K562 (cell line): Measurements from ENCODE around the gene PEX19. TPM values are rescaled to one million over a fixed set of nuclear protein-coding genes. Genes with fewer than 3 reads are reported as not detected.

ENCODE experiments used
- ATF7 ChIP-seq: fragments of 450-650 bp; IDR thresholded peaks from 2 replicates; pipeline ENCODE4 v1.7.1; 2014; ENCODE audit warnings: mild to moderate bottlenecking, moderate library complexity
- FOS ChIP-seq: IDR thresholded peaks from 3 replicates; pipeline ENCODE4 v1.6.1; 2011; ENCODE audit not compliant: insufficient read length; ENCODE audit errors: extremely low read depth
- JUN ChIP-seq, 2 experiments: sonication (generic) in 1 of 2; formaldehyde crosslinking in 1 of 2; IDR thresholded peaks; 2 replicates each; pipeline versions ENCODE4 v1.6.1 to v1.8.0; 2012 to 2022; ENCODE audit warnings: borderline replicate concordance in 2 of 2, mild to moderate bottlenecking in 2 of 2, improper control_type of control experiment in 1 of 2, low read depth in 1 of 2, low read length in 1 of 2, missing genetic modification reagents in 1 of 2
- NFATC3 ChIP-seq: fragments of 450-650 bp; IDR thresholded peaks from 2 replicates; pipeline ENCODE4 v1.6.1; 2017; ENCODE audit warnings: mild to moderate bottlenecking
- NFXL1 ChIP-seq: fragments of 450-650 bp; formaldehyde crosslinking; IDR thresholded peaks from 2 replicates; pipeline ENCODE4 v1.4.0; 2021; ENCODE audit warnings: mild to moderate bottlenecking
- PTBP1 ChIP-seq: fragments of 200-400 bp; formaldehyde crosslinking; IDR thresholded peaks from 2 replicates; pipeline ENCODE4 v1.6.1; 2017; ENCODE audit warnings: low read depth, low read length
- PTRF ChIP-seq: fragments of 450-650 bp; IDR thresholded peaks from 2 replicates; pipeline ENCODE4 v1.6.1; 2016; ENCODE audit warnings: mild to moderate bottlenecking, missing genetic modification characterization, missing compliant biosample characterization
- RFX5 ChIP-seq: IDR thresholded peaks from 2 replicates; pipeline ENCODE4 v1.6.1; 2011; ENCODE audit warnings: low read depth, mild to moderate bottlenecking, improper control_type of control experiment, low read length
- SMARCA5 ChIP-seq: fragments of 450-650 bp; IDR thresholded peaks from 2 replicates; pipeline ENCODE4 v1.6.1; 2016
- STAG1 ChIP-seq: sonication (generic); formaldehyde crosslinking; IDR thresholded peaks from 2 replicates; pipeline ENCODE4 v1.5.0; 2020; ENCODE audit warnings: missing genetic modification reagents, borderline replicate concordance
- TARDBP ChIP-seq: fragments of 450-650 bp; IDR thresholded peaks from 2 replicates; pipeline ENCODE4 v1.6.1; 2016
- ZBTB17 ChIP-seq: fragments of 450-650 bp; formaldehyde crosslinking; IDR thresholded peaks from 2 replicates; pipeline ENCODE4 v1.4.0; 2020; ENCODE audit warnings: mild to moderate bottlenecking
- ZBTB7A ChIP-seq: IDR thresholded peaks from 2 replicates; pipeline ENCODE4 v1.6.1; 2011; ENCODE audit warnings: low read depth, mild to moderate bottlenecking, low read length, moderate library complexity, borderline replicate concordance; ENCODE audit not compliant: control insufficient read depth
- ZNF174 ChIP-seq: fragments of 250-450 bp; sonication (Bioruptor Pico); IDR thresholded peaks from 2 replicates; pipeline ENCODE4 v1.4.0; 2020; ENCODE audit warnings: mild to moderate bottlenecking
- polyA plus RNA-seq, 8 experiments: library from polyadenylated mRNA; depleted of rRNA in 4 of 8; stranded (reverse) in 5 of 8; unstranded in 3 of 8; fragments of >200 nt; fragmentation: Nextera tagmentation in 2 of 8; fragmentation: Illumina TruSeq in 1 of 8; extraction: Ambion mirVana in 2 of 8; extraction: Trizol in 1 of 8; gene quantifications; 2 replicates each; pipeline versions ENCODE4 v1.2.1 to v1.2.3, GENCODE V29; 2011 to 2014; ENCODE audit warnings: inconsistent platforms in 1 of 8, missing spikeins in 1 of 8
- total RNA-seq, 7 experiments: library from RNA; depleted of rRNA in 6 of 7; stranded (reverse); fragments of >200 nt in 6 of 7; fragmentation: Illumina TruSeq in 2 of 7; extraction: Trizol in 2 of 7; gene quantifications; 2 replicates each; pipeline versions ENCODE4 v1.2.1 to v1.2.3, GENCODE V29; 2011 to 2021; ENCODE audit warnings: low replicate concordance in 1 of 7
- TF ChIP-seq, protein P1 (sequence below): fragments of 150-350 bp; IDR thresholded peaks from 2 replicates; pipeline ENCODE4 v1.6.1; 2014; ENCODE audit warnings: low read depth, mild to moderate bottlenecking, low read length, borderline replicate concordance
- TF ChIP-seq, protein P2 (sequence below), 2 experiments: fragments of 450-650 bp in 1 of 2; IDR thresholded peaks; 2 replicates each; pipeline ENCODE4 v1.6.1; 2011 to 2017; ENCODE audit warnings: low read depth in 2 of 2, antibody characterized with exemption in 1 of 2, borderline replicate concordance in 1 of 2, low read length in 1 of 2, mild to moderate bottlenecking in 1 of 2, mixed read lengths in 1 of 2; ENCODE audit not compliant: control insufficient read depth in 1 of 2
- TF ChIP-seq, protein P3 (sequence below): fragments of 450-650 bp; formaldehyde crosslinking; IDR thresholded peaks from 2 replicates; pipeline ENCODE4 v1.4.0; 2022; ENCODE audit warnings: mild to moderate bottlenecking, moderate library complexity
- TF ChIP-seq, protein P4 (sequence below): fragments of 450-650 bp; formaldehyde crosslinking; conservative IDR thresholded peaks from 2 replicates; pipeline ENCODE4 v1.4.0; 2022; ENCODE audit warnings: mild to moderate bottlenecking, missing genetic modification characterization

Gene PEX19
- total and polyA plus RNA-seq, 9 of the 15 experiments (the other 6 are each of a cell fraction or from before 2014, with no cell fraction given) = 32.5 to 103 (median 59.8) TPM

DNA sequence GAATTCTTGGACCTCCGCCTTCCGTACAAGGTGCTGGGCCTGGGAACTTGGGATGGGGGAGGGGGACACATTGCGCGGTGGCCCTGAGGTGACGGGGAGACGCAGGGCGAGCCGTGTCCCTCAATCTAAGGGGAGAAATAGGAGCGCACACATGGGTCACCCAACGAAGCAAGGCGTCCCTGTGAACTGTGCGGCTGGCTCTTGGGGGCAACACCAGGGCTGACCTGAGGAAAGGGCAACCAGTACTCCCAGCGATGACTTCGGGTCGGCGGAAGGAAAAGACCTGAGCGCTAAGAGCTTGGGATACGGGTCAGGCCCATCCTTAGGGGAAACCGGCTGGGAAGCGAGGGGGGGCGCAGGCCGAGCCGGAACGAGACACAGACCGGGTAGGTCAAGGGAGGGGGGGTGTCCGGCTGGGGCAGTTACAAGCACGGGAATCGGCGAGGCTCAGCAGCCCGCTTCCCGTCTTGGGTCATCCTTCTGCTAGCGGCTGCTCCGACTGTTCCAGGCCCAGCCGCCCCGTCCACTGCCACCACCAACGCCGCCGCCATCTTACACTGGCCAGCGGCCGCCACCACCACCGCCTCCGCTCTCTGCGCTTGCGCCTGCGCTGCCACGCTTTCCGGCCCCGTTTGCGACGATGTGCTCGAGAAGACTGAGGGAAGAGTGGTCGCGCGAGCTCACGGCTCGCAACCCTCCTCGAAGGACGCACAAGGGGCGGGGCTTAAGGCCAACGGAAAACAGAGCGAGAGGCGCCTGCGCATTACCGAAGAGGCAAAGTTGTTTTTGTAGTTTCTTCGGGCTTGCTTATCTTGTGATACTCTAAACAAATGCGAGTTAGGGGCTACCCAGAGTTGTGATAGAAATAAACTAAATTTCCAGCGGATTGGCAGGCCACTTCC is 22.8 kb downstream of the PEX19 start, which contains the start of gene DCAF8 (continued):
- TF ChIP-seq ZBTB17 (CRISPR knock-in tag) = 0 out of 2 replicates have a peak, but pooled peaks have one; percentile 66
- TF ChIP-seq TARDBP = peak; percentile 79; the same call in 1 of the 2 replicates
- peak; percentile 82; the same call in 1 of the 2 replicates for TF ChIP-seq ZBTB7A
- peak; percentile 55; the same call in 1 of the 2 replicates for TF ChIP-seq ATF7
- TF ChIP-seq, protein P1, sequence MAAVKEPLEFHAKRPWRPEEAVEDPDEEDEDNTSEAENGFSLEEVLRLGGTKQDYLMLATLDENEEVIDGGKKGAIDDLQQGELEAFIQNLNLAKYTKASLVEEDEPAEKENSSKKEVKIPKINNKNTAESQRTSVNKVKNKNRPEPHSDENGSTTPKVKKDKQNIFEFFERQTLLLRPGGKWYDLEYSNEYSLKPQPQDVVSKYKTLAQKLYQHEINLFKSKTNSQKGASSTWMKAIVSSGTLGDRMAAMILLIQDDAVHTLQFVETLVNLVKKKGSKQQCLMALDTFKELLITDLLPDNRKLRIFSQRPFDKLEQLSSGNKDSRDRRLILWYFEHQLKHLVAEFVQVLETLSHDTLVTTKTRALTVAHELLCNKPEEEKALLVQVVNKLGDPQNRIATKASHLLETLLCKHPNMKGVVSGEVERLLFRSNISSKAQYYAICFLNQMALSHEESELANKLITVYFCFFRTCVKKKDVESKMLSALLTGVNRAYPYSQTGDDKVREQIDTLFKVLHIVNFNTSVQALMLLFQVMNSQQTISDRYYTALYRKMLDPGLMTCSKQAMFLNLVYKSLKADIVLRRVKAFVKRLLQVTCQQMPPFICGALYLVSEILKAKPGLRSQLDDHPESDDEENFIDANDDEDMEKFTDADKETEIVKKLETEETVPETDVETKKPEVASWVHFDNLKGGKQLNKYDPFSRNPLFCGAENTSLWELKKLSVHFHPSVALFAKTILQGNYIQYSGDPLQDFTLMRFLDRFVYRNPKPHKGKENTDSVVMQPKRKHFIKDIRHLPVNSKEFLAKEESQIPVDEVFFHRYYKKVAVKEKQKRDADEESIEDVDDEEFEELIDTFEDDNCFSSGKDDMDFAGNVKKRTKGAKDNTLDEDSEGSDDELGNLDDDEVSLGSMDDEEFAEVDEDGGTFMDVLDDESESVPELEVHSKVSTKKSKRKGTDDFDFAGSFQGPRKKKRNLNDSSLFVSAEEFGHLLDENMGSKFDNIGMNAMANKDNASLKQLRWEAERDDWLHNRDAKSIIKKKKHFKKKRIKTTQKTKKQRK = no peak
- no peak for TF ChIP-seq PTBP1
- TF ChIP-seq RFX5 = no peak
- TF ChIP-seq, protein P2, sequence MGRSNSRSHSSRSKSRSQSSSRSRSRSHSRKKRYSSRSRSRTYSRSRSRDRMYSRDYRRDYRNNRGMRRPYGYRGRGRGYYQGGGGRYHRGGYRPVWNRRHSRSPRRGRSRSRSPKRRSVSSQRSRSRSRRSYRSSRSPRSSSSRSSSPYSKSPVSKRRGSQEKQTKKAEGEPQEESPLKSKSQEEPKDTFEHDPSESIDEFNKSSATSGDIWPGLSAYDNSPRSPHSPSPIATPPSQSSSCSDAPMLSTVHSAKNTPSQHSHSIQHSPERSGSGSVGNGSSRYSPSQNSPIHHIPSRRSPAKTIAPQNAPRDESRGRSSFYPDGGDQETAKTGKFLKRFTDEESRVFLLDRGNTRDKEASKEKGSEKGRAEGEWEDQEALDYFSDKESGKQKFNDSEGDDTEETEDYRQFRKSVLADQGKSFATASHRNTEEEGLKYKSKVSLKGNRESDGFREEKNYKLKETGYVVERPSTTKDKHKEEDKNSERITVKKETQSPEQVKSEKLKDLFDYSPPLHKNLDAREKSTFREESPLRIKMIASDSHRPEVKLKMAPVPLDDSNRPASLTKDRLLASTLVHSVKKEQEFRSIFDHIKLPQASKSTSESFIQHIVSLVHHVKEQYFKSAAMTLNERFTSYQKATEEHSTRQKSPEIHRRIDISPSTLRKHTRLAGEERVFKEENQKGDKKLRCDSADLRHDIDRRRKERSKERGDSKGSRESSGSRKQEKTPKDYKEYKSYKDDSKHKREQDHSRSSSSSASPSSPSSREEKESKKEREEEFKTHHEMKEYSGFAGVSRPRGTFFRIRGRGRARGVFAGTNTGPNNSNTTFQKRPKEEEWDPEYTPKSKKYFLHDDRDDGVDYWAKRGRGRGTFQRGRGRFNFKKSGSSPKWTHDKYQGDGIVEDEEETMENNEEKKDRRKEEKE (IDR thresholded peaks at IDR 0.05; ENCODE audit: borderline replicate concordance in 1 of 2, control insufficient read depth in 1 of 2, low read depth in 2 of 2, low read length in 1 of 2) = 0 out of 4 replicates have a peak, but pooled peaks of 1 of the 2 experiments have one; percentile 60
- no peak for TF ChIP-seq NFATC3
- TF ChIP-seq SMARCA5 = peak; percentile 21; the same call in 1 of the 2 replicates
- TF ChIP-seq JUN (IDR thresholded peaks at IDR 0.05; ENCODE audit: borderline replicate concordance, low read depth, low read length) = no peak; the same call in 1 of the 2 replicates
- TF ChIP-seq JUN (CRISPR knock-in tag; IDR thresholded peaks at IDR 0.05; ENCODE audit: borderline replicate concordance) = peak; percentile 76; the same call in 1 of the 2 replicates
- TF ChIP-seq PTRF = no peak
- TF ChIP-seq, protein P3, sequence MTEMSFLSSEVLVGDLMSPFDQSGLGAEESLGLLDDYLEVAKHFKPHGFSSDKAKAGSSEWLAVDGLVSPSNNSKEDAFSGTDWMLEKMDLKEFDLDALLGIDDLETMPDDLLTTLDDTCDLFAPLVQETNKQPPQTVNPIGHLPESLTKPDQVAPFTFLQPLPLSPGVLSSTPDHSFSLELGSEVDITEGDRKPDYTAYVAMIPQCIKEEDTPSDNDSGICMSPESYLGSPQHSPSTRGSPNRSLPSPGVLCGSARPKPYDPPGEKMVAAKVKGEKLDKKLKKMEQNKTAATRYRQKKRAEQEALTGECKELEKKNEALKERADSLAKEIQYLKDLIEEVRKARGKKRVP (CRISPR knock-in tag) = peak; percentile 62
- TF ChIP-seq, protein P4, sequence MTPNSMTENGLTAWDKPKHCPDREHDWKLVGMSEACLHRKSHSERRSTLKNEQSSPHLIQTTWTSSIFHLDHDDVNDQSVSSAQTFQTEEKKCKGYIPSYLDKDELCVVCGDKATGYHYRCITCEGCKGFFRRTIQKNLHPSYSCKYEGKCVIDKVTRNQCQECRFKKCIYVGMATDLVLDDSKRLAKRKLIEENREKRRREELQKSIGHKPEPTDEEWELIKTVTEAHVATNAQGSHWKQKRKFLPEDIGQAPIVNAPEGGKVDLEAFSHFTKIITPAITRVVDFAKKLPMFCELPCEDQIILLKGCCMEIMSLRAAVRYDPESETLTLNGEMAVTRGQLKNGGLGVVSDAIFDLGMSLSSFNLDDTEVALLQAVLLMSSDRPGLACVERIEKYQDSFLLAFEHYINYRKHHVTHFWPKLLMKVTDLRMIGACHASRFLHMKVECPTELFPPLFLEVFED (CRISPR knock-in tag) = no peak; the same call in 1 of the 2 replicates
- TF ChIP-seq FOS = no peak
- no peak for TF ChIP-seq NFXL1 (CRISPR knock-in tag)
- TF ChIP-seq ZNF174 = no peak
- peak; percentile 54 for TF ChIP-seq STAG1 (CRISPR knock-in tag)
